Glutamatergic neuron (in vitro differentiated cells): ENCODE measurements around the gene ZNF101. TPM values are rescaled to one million over a fixed set of nuclear protein-coding genes. Genes with fewer than 3 reads are reported as not detected.
"Not testable (repeated sequence)": the region's sequence is repeated elsewhere in the genome, so short reads cannot be mapped to it uniquely, and the experiment has no call there.

Experiments used
- DNase-seq: peaks from one replicate; pipeline ENCODE4 v3.0.0; 2022
- H3K27ac Mint-ChIP-seq: one replicate; pipeline ENCODE4 v1.8.0; 2020; ENCODE audit warnings: mild to moderate bottlenecking, mixed read lengths, inconsistent platforms; ENCODE audit not compliant: unreplicated experiment
- H3K27me3 Mint-ChIP-seq: one replicate; pipeline ENCODE4 v1.8.0; 2020; ENCODE audit warnings: mild to moderate bottlenecking, moderate library complexity, mixed read lengths, inconsistent platforms; ENCODE audit not compliant: unreplicated experiment
- H3K36me3 Mint-ChIP-seq: one replicate; pipeline ENCODE4 v1.8.0; 2020; ENCODE audit warnings: mild to moderate bottlenecking, mixed read lengths, inconsistent platforms; ENCODE audit not compliant: unreplicated experiment
- H3K4me1 Mint-ChIP-seq: one replicate; pipeline ENCODE4 v1.8.0; 2020; ENCODE audit warnings: mild to moderate bottlenecking, low read depth, mixed read lengths, inconsistent platforms; ENCODE audit not compliant: unreplicated experiment
- H3K4me3 Mint-ChIP-seq: one replicate; pipeline ENCODE4 v1.8.0; 2020; ENCODE audit warnings: mild to moderate bottlenecking, mixed read lengths, inconsistent platforms; ENCODE audit not compliant: unreplicated experiment
- H3K9me3 Mint-ChIP-seq: one replicate; pipeline ENCODE4 v1.8.0; 2020; ENCODE audit warnings: mild to moderate bottlenecking, moderate library complexity, mixed read lengths, inconsistent platforms; ENCODE audit not compliant: unreplicated experiment
- total RNA-seq: library from RNA; stranded (reverse); fragmentation: NEBNext Ultra II Directional; extraction: Animal tissue kit (Norgen Biotek cat#: 25700); gene quantifications from one replicate; pipeline ENCODE4 v1.2.1, GENCODE V29; 2021; ENCODE audit not compliant: unreplicated experiment
- TF ChIP-seq, protein P1 (sequence below): fragments of 200-600 bp; sonication (generic); IDR thresholded peaks from one replicate; pipeline ENCODE4 v1.5.0; 2021; ENCODE audit not compliant: partially characterized antibody, unreplicated experiment

ZNF101 gene
- total RNA-seq, 1 donor from 2014 or later: 8.0 TPM

DNA sequence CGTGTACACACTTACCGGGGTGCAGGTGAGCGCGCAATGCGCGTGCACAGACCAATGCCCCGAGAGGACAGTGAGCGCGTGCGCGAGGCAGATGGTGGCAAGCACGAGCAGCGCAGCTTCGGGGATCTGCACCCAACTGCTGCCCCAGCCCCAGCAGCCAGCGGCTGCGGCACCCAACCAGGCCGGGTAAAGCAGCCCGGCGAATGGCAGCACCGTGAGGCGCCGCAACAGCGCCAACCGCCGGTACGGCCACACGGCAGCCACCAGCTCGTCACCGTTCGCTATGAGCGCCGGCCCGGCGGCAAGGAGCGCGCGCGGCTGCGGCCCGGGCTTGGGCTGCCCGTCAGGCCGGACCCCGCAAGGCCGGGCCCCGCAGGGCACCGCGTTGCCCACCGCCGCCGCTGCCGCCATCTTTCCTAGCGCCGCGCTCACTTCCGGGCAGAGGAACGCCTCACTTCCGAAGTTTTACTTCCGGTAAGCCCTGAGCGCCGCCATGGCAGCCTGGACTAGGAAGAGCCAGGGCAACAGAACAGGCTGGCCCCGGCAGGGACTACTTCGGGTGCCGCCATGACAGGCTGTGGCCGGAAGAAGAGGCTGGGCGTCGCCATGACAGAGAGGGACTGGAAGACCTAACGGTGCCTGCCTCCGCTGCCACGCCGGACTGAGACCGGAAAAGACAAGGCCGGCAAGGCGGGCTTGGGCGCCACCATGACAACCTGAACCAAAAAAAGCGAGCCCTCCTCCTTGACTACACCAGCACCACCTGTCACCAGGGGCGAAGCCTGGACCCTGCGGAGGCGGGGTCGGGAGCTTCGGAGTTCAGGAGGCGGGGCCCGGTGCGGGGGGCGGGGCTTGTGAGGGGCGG, 5.2 kb upstream of the ZNF101 start, which contains the start of gene ATP13A1:
Gene ATP13A1, minus strand, starts transcription at position 421 of the 865 bp plus-strand sequence. Its CDS starts 10 bp downstream, at position 411.
- H3K4me1 Mint-ChIP-seq: peaks cover 21% of the 10 kb centered on the region
- H3K36me3 Mint-ChIP-seq: no peaks in the 10 kb centered on the region
- TF ChIP-seq, protein P1, sequence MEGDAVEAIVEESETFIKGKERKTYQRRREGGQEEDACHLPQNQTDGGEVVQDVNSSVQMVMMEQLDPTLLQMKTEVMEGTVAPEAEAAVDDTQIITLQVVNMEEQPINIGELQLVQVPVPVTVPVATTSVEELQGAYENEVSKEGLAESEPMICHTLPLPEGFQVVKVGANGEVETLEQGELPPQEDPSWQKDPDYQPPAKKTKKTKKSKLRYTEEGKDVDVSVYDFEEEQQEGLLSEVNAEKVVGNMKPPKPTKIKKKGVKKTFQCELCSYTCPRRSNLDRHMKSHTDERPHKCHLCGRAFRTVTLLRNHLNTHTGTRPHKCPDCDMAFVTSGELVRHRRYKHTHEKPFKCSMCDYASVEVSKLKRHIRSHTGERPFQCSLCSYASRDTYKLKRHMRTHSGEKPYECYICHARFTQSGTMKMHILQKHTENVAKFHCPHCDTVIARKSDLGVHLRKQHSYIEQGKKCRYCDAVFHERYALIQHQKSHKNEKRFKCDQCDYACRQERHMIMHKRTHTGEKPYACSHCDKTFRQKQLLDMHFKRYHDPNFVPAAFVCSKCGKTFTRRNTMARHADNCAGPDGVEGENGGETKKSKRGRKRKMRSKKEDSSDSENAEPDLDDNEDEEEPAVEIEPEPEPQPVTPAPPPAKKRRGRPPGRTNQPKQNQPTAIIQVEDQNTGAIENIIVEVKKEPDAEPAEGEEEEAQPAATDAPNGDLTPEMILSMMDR: no peak

DNA sequence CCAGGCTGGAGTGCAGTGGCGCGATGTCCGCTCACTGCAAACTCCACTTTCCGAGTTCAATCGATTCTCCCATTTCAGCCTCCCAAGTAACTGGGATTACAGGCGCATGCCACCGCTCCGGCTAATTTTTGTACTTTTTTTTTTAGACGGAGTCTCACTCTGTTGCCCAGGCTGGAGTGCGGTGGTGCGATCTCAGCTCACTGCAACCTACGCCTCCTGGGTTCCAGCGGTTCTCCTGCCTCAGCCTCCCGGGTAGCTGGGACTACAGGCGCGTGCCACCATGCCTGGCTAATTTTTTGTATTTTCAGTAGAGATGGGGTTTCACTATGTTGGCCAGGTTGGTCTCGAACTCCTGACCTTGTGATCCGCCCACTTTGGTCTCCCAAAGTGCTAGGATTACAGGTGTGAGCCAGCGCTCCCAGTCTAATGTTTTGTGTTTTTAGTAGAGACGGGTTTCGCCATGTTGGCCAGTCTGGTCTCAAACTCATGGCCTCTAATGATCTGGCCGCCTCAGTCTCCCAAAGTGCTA, 3.2 kb upstream of the ZNF101 start:
- DNase-seq, H3K27ac Mint-ChIP-seq, H3K36me3 Mint-ChIP-seq, H3K27me3 Mint-ChIP-seq, H3K4me3 Mint-ChIP-seq: not testable (repeated sequence)
- Mint-ChIP-seq H3K9me3 (peaks cover 14% of the 10 kb centered on the region), H3K4me1 (peaks cover 23% of the 10 kb centered on the region)

More for the DNA sequence above, 5.2 kb upstream of the ZNF101 start, which contains the start of gene ATP13A1:
- H3K27me3 Mint-ChIP-seq: peaks cover 10% of the 10 kb centered on the region
- H3K27ac Mint-ChIP-seq: peak within 1 kb of the TSS; percentile 98
- peak within 1 kb of the TSS; percentile 92 for H3K4me3 Mint-ChIP-seq
- peak; percentile 92 for DNase-seq
- peaks cover 12% of the 10 kb centered on the region for H3K9me3 Mint-ChIP-seq

DNA sequence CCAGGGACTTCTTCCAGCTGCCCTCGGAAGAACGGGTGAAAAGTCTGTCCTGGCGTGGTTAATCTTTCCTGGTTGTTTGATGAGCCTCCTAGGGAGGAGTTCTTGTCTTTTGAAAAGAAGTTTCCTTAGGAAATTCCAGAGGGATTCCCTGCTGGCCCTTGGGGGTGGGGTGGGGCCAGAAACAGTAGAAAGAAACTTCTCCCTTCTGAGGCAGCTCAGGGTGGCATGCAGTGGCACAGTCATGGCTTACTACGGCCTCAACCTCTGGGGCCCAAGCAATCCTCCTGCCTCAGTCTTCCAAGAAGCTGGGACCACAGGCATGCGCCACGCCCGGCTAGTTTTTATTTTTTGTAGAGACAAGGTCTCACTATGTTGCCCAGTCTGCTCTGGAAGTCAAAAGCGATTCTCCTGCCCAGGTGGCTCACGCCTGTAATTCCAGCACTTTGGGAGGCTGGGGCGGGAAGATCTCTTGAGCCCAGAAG, 1.5 kb downstream of the ZNF101 start:
- peak overlapping the region; percentile 74 for H3K4me3 Mint-ChIP-seq
- no peak for DNase-seq
- H3K36me3 Mint-ChIP-seq: no peaks in the 10 kb centered on the region
- peaks cover 2% of the 10 kb centered on the region for H3K27me3 Mint-ChIP-seq
- peaks cover 4% of the 10 kb centered on the region for H3K9me3 Mint-ChIP-seq
- peaks cover 5% of the 10 kb centered on the region for H3K4me1 Mint-ChIP-seq
- H3K27ac Mint-ChIP-seq: peak overlapping the region; percentile 52
- TF ChIP-seq, protein P1: no peak

DNA sequence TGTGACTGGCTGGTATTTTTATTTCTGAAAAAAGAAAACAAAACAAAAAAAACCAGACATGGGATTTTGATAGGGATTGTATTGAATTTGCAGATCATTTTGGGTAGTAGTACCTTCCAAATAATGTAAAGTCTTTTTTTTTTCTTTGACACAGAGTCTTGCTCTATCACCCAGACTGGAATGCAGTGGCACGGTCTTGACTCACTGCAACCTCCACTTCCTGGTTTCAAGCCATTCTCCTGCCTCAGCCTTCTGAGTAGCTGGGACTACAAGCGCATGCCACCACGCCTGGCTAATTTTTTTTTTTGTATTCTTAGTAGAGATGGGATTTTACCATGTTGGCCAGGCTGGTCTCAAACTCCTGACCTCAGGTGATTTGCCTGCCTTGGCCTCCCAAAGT, 4.2 kb downstream of the ZNF101 start:
- Mint-ChIP-seq H3K9me3 (peaks cover 4% of the 10 kb centered on the region), H3K4me1 (peaks cover 5% of the 10 kb centered on the region), H3K27me3 (peaks cover 2% of the 10 kb centered on the region), H3K4me3 (no peak overlapping the region), H3K36me3 (peaks cover 13% of the 10 kb centered on the region), H3K27ac (no peak overlapping the region)
- TF ChIP-seq, protein P1: no peak
- DNase-seq: no peak

DNA sequence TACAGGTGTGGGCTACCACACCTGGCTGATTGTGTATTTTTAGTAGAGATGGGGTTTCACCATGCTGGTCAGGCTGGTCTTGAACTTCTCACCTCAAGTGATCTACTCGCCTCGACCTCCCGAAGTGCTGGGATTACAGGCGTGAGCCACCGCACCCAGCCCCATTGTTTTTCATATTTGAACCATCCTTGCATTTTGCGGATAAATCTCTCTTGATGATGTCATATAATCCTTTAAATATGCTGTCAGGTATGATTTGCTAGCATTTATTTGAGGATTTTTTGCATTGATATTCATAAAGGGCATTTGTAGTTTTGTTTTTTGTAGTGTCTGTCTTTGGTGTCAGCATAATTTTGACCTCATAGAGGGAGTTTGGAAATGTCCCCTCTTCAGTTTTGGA, 5.7 kb downstream of the ZNF101 start:
- H3K9me3 Mint-ChIP-seq: peaks cover 4% of the 10 kb centered on the region
- TF ChIP-seq, protein P1: no peak
- no peak overlapping the region for H3K4me3 Mint-ChIP-seq
- peaks cover 24% of the 10 kb centered on the region for H3K36me3 Mint-ChIP-seq
- H3K4me1 Mint-ChIP-seq: peaks cover 2% of the 10 kb centered on the region
- H3K27ac Mint-ChIP-seq: no peak overlapping the region
- DNase-seq: no peak
- peaks cover 2% of the 10 kb centered on the region for H3K27me3 Mint-ChIP-seq
